K562 (cell line): Measurements from ENCODE around the gene SLC37A2. TPM values are rescaled to one million over a fixed set of nuclear protein-coding genes. Genes with fewer than 3 reads are reported as not detected.

Source experiments
- ATAC-seq: fragments of 200-7000 bp; cut with Tn5 transposase; 3 replicates; pipeline ENCODE4 v1.9.1; 2020; ENCODE audit warnings: moderate library complexity
- BruUV-seq: library from RNA; stranded (reverse); fragments of 400-500 nt; replicated peaks from 2 replicates; lab custom pipeline; 2021; lab: Mats Ljungman, UMichigan
- CTCF ChIA-PET: fragments of 300-600 bp; formaldehyde crosslinking; extraction: SDS; loops from one replicate; lab custom pipeline; 2021; ENCODE audit warnings: low intra/inter-chr PET ratio; lab: Yijun Ruan, JAX
- POLR2A ChIA-PET: fragments of 300-600, 350-650 bp; sonication (Branson Sonifier 250); formaldehyde crosslinking; extraction: SDS; loops from one replicate; lab custom pipeline; 2021; ENCODE audit warnings: antibody characterized with exemption, inconsistent platforms; lab: Yijun Ruan, JAX
- DNase-seq, 4 experiments: peaks; one replicate each; pipeline versions ENCODE4 v3.0.0 to v3.0.0-alpha.2; 2011 to 2018; ENCODE audit warnings: low spot score in 3 of 4, mixed read lengths in 3 of 4; ENCODE audit errors: extremely low read depth in 1 of 4
- FAIRE-seq: peaks from 2 replicates; lab custom pipeline; 2011; peaks lifted over from hg19 to GRCh38; lab: Jason Lieb, UNC
- H2AFZ ChIP-seq: 2 replicates; pipeline ENCODE4 v1.6.0; 2011; ENCODE audit warnings: low read depth, low read length, control low read depth, inconsistent platforms
- H3K27ac ChIP-seq: fragments of 200-600 bp; 3 replicates; pipeline ENCODE4 v1.8.0; 2011; ENCODE audit warnings: low read depth, mild to moderate bottlenecking, control low read depth, inconsistent platforms, low read length, moderate library complexity, mixed read lengths; ENCODE audit errors: extremely low read depth
- H3K27me3 ChIP-seq, 2 experiments: fragments of 300-600 bp in 1 of 2; 2 replicates in 1 of 2; 3 replicates in 1 of 2; pipeline versions ENCODE4 v1.6.0 to v1.8.0; 2011; ENCODE audit warnings: inconsistent platforms in 2 of 2, low read length in 2 of 2, mild to moderate bottlenecking in 1 of 2, mixed read lengths in 1 of 2, moderate library complexity in 1 of 2; ENCODE audit not compliant: control insufficient read depth in 2 of 2, insufficient read depth in 2 of 2
- H3K36me3 ChIP-seq: fragments of 300-600 bp; 3 replicates; pipeline ENCODE4 v1.8.0; 2011; ENCODE audit warnings: mild to moderate bottlenecking, low read length, inconsistent platforms; ENCODE audit not compliant: control insufficient read depth, insufficient read depth
- H3K4me1 ChIP-seq, 2 experiments: fragments of 200-600 bp in 1 of 2; replicated peaks in 1 of 2; 2 replicates in 1 of 2; 3 replicates in 1 of 2; pipeline versions ENCODE4 v1.5.1 to v1.8.0; 2011; ENCODE audit warnings: inconsistent platforms in 2 of 2, low read length in 2 of 2, mild to moderate bottlenecking in 1 of 2, mixed read lengths in 1 of 2, moderate library complexity in 1 of 2; ENCODE audit not compliant: control insufficient read depth in 2 of 2, insufficient read depth in 2 of 2
- H3K4me2 ChIP-seq: 2 replicates; pipeline ENCODE4 v1.6.1; 2011; ENCODE audit warnings: low read length, control low read depth, inconsistent platforms, mixed read lengths; ENCODE audit not compliant: insufficient read depth
- H3K4me3 ChIP-seq: fragments of 200-600 bp; sonication (generic), shearing (Covaris generic); 2 replicates; pipeline ENCODE4 v1.5.1; 2016; ENCODE audit warnings: control low read depth, inconsistent platforms
- H3K79me2 ChIP-seq: fragments of 200-600 bp; 3 replicates; pipeline ENCODE4 v1.8.0; 2011; ENCODE audit warnings: low read length, inconsistent platforms; ENCODE audit not compliant: control insufficient read depth, insufficient read depth
- H3K9ac ChIP-seq, 2 experiments: 2 replicates each; pipeline versions ENCODE4 v1.6.0 to v1.6.1; 2011; ENCODE audit warnings: low read depth in 2 of 2, low read length in 2 of 2, control low read depth in 1 of 2, inconsistent platforms in 1 of 2, mild to moderate bottlenecking in 1 of 2, mixed read lengths in 1 of 2; ENCODE audit not compliant: insufficient read depth in 1 of 2
- H3K9me1 ChIP-seq: one replicate; pipeline ENCODE4 v1.6.0; 2011; ENCODE audit warnings: inconsistent platforms, mild to moderate bottlenecking, low read length, moderate library complexity; ENCODE audit not compliant: control insufficient read depth, insufficient read depth
- H3K9me3 ChIP-seq: replicated peaks from 2 replicates; pipeline ENCODE4 v1.5.1; 2011; ENCODE audit warnings: low read depth, low read length, inconsistent platforms; ENCODE audit not compliant: control insufficient read depth, insufficient read depth
- H4K20me1 ChIP-seq: replicated peaks from 2 replicates; pipeline ENCODE4 v1.6.1; 2011; ENCODE audit warnings: low read length, inconsistent platforms, mixed read lengths; ENCODE audit not compliant: control insufficient read depth, insufficient read depth
- CCAR2 ChIP-seq: fragments of 200-400 bp; formaldehyde crosslinking; IDR thresholded peaks from 2 replicates; pipeline ENCODE4 v1.6.1; 2017; ENCODE audit warnings: mild to moderate bottlenecking, low read depth, low read length
- CTCFL ChIP-seq: IDR thresholded peaks from 2 replicates; pipeline ENCODE4 v1.6.1; 2011; ENCODE audit warnings: borderline replicate concordance, low read depth, mild to moderate bottlenecking, moderate library complexity, low read length; ENCODE audit not compliant: insufficient read depth, poor library complexity, severe bottlenecking
- FOXK2 ChIP-seq, 2 experiments: fragments of 450-650 bp; IDR thresholded peaks in 1 of 2; conservative IDR thresholded peaks in 1 of 2; 2 replicates each; pipeline ENCODE4 v1.6.1; 2016; ENCODE audit warnings: low read depth in 2 of 2, mild to moderate bottlenecking in 1 of 2
- KDM4B ChIP-seq, 2 experiments: fragments of 450-650 bp in 1 of 2; sonication (generic) in 1 of 2; IDR thresholded peaks; 2 replicates each; pipeline ENCODE4 v1.6.1; 2016 to 2017; ENCODE audit warnings: borderline replicate concordance in 2 of 2, antibody characterized with exemption in 1 of 2, low read depth in 1 of 2, mild to moderate bottlenecking in 1 of 2
- MEIS2 ChIP-seq: fragments of 450-650 bp; IDR thresholded peaks from 2 replicates; pipeline ENCODE4 v1.6.1; 2014; ENCODE audit warnings: mild to moderate bottlenecking; ENCODE audit not compliant: partially characterized antibody
- NCOR1 ChIP-seq: fragments of 450-650 bp; IDR thresholded peaks from 2 replicates; pipeline ENCODE4 v1.6.1; 2016; ENCODE audit warnings: mild to moderate bottlenecking, moderate library complexity
- RBM25 ChIP-seq: fragments of 200-400 bp; formaldehyde crosslinking; IDR thresholded peaks from 2 replicates; pipeline ENCODE4 v1.6.1; 2018; ENCODE audit warnings: low read length, low read depth, moderate library complexity; ENCODE audit not compliant: severe bottlenecking
- RFX7 ChIP-seq: fragments of 250-450 bp; sonication (Bioruptor Pico); IDR thresholded peaks from 2 replicates; pipeline ENCODE4 v1.5.1; 2021; ENCODE audit warnings: mild to moderate bottlenecking
- SP1 ChIP-seq: sonication (generic); formaldehyde crosslinking; IDR thresholded peaks from 2 replicates; pipeline ENCODE4 v1.8.1; 2022; ENCODE audit warnings: mild to moderate bottlenecking, missing genetic modification reagents
- TAF9B ChIP-seq: fragments of 450-650 bp; IDR thresholded peaks from 2 replicates; pipeline ENCODE4 v1.6.1; 2018; ENCODE audit warnings: mild to moderate bottlenecking; ENCODE audit not compliant: partially characterized antibody
- YY1 ChIP-seq, 3 experiments: IDR thresholded peaks; 2 replicates each; pipeline ENCODE4 v1.6.1; 2011; ENCODE audit warnings: low read length in 2 of 3, mild to moderate bottlenecking in 2 of 3, moderate library complexity in 2 of 3, borderline replicate concordance in 1 of 3, control low read depth in 1 of 3, low read depth in 1 of 3; ENCODE audit not compliant: insufficient read depth in 3 of 3, insufficient replicate concordance in 2 of 3, control insufficient read depth in 1 of 3, insufficient read length in 1 of 3; ENCODE audit errors: extremely low read depth in 1 of 3
- ZNF124 ChIP-seq: sonication (generic); formaldehyde crosslinking; IDR thresholded peaks from 2 replicates; pipeline ENCODE4 v1.8.1; 2022; ENCODE audit warnings: missing genetic modification reagents
- ZNF41 ChIP-seq: fragments of 250-450 bp; sonication (Bioruptor Pico); conservative IDR thresholded peaks from 2 replicates; pipeline ENCODE4 v1.4.0; 2020; ENCODE audit warnings: mild to moderate bottlenecking
- ZNF695 ChIP-seq: fragments of 450-650 bp; formaldehyde crosslinking; IDR thresholded peaks from 2 replicates; pipeline ENCODE4 v1.4.0; 2020; ENCODE audit warnings: mild to moderate bottlenecking, moderate library complexity
- ZNF79 ChIP-seq: fragments of 250-450 bp; sonication (Bioruptor Pico); IDR thresholded peaks from 2 replicates; pipeline ENCODE4 v1.4.0; 2020; ENCODE audit warnings: low read depth, mild to moderate bottlenecking, moderate library complexity
- WGBS: fragments of 100-300 bp; shearing (Covaris generic); methylation state at CpG from one replicate; pipeline ENCODE4 v1.1.6; 2016; ENCODE audit warnings: low coverage, mixed read lengths; ENCODE audit not compliant: insufficient coverage; ENCODE audit errors: missing lambda C conversion rate; 5-methylcytosine and 5-hydroxymethylcytosine counted together
- in situ Hi-C: fragments of 300-500 bp; cut with MboI; formaldehyde crosslinking; loops from 4 replicates; pipeline ENCODE4 v1.15.0; 2018; ENCODE audit warnings: inconsistent platforms, mixed read lengths
- intact Hi-C: fragments of 100-400 bp; cut with micrococcal nuclease; formaldehyde crosslinking; loops from 2 replicates; pipeline ENCODE4 v1.14.2; 2022
- polyA plus RNA-seq, 8 experiments: library from polyadenylated mRNA; depleted of rRNA in 4 of 8; stranded (reverse) in 5 of 8; unstranded in 3 of 8; fragments of >200 nt; fragmentation: Nextera tagmentation in 2 of 8; fragmentation: Illumina TruSeq in 1 of 8; extraction: Ambion mirVana in 2 of 8; extraction: Trizol in 1 of 8; gene quantifications; 2 replicates each; pipeline versions ENCODE4 v1.2.1 to v1.2.3, GENCODE V29; 2011 to 2014; ENCODE audit warnings: inconsistent platforms in 1 of 8, missing spikeins in 1 of 8
- total RNA-seq, 7 experiments: library from RNA; depleted of rRNA in 6 of 7; stranded (reverse); fragments of >200 nt in 6 of 7; fragmentation: Illumina TruSeq in 2 of 7; extraction: Trizol in 2 of 7; gene quantifications; 2 replicates each; pipeline versions ENCODE4 v1.2.1 to v1.2.3, GENCODE V29; 2011 to 2021; ENCODE audit warnings: low replicate concordance in 1 of 7

SLC37A2 gene
- total and polyA plus RNA-seq, 9 of the 15 experiments (the other 6 are each of a cell fraction or from before 2014, with no cell fraction given), result 0.01 to 1.2 (median 0.52) TPM

GRCh38 chr11:125078516-125079140 is 15.5 kb downstream of the SLC37A2 start:
- H3K27me3 ChIP-seq, result no peaks in the 10 kb centered on the region
- ChIA-PET CTCF (no interaction called here), POLR2A (interaction anchor here (0.5 to 1.1 kb wide), 4 partner anchors 10 to 279 kb away, joined by 3 read pairs; no protein-coding TSS in a partner anchor)
- H4K20me1 ChIP-seq, result no peaks in the 10 kb centered on the region
- no peak overlapping the region for H3K9ac ChIP-seq
- H3K9me3 ChIP-seq, result no peaks in the 10 kb centered on the region
- intact Hi-C loops, result no loop called here
- H3K27ac ChIP-seq, result no peak overlapping the region
- H3K4me2 ChIP-seq, result no peak overlapping the region
- H3K4me3 ChIP-seq, result no peak overlapping the region
- in situ Hi-C loops, result no loop called here
- no peaks in the 10 kb centered on the region for H3K79me2 ChIP-seq
- no peak for FAIRE-seq
- H3K4me1 ChIP-seq, result peaks cover 29 to 35% of the 10 kb centered on the region in 2 experiments
- TF ChIP-seq CCAR2 (no peak), TAF9B (no peak), CTCFL (no peak), MEIS2 (no peak), ZNF124 (no peak), RBM25 (no peak), ZNF79 (CRISPR knock-in tag) (no peak), NCOR1 (no peak), YY1 (IDR thresholded peaks at IDR 0.05; ENCODE audit: borderline replicate concordance in 1 of 3, control insufficient read depth in 1 of 3, extremely low read depth in 1 of 3, insufficient read depth in 3 of 3, insufficient read length in 1 of 3, insufficient replicate concordance in 2 of 3, low read depth in 1 of 3, low read length in 2 of 3) (no peak), ZNF41 (no peak), SP1 (CRISPR knock-in tag) (no peak), RFX7 (CRISPR knock-in tag) (no peak), FOXK2 (conservative IDR thresholded peaks at IDR 0.05 in 1 of 2, IDR thresholded peaks at IDR 0.05 in 1 of 2; ENCODE audit: low read depth in 2 of 2) (no peak), ZNF695 (CRISPR knock-in tag) (no peak), KDM4B (IDR thresholded peaks at IDR 0.05; ENCODE audit: borderline replicate concordance in 2 of 2, low read depth in 1 of 2) (no peak)
- TF ChIP-seq, all 486 proteins: peak for 0
- peaks cover 5% of the 10 kb centered on the region for H3K9me1 ChIP-seq
- H3K36me3 ChIP-seq, result no peaks in the 10 kb centered on the region
- ATAC-seq, result no peak
- no peak overlapping the region for H2AFZ ChIP-seq
- no peak for DNase-seq
- WGBS, result 78% methylated on average over 13 of the region's 14 CpGs
- BruUV-seq, result no TSS peak
